GM21786 (cell line): ENCODE data around the gene SBK2.
"Not testable (repeated sequence)": the region's sequence is repeated elsewhere in the genome, so short reads cannot be mapped to it uniquely, and the experiment has no call there.

Source experiments
- ATAC-seq: cut with Tn5 transposase; IDR thresholded peaks from one replicate; pipeline ENCODE4 v1.9.1; 2021; ENCODE audit not compliant: unreplicated experiment

The SBK2 gene

GRCh38 chr19:55536951-55537740, at the start of gene SBK2:
Gene SBK2, minus strand, starts transcription at chr19:55537133. Its CDS starts 839 bp downstream, at chr19:55536294.
- no peak for ATAC-seq

GRCh38 chr19:55585658-55586339, 48.9 kb upstream of the SBK2 start:
- no peak for ATAC-seq

DNA sequence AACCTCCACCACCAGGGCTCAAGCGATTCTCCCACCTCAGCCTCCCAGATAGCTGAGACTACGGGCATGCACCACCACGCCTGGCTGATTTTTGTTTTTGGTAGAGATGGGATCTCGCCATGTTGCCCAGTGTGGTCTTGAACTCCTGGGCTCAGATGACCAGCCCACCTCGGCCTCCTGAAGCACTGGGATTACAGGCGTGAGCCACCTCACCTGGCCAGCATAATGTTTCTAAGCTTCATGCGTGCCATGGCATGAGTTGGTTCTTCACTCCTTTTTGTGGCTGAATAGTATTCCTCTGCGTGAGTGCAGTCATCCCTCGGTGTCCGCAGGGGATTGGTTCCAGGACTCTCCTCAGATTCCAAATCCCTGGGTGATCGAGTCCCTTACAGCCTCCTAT, 47.9 kb upstream of the SBK2 start:
- ATAC-seq, result no peak

GRCh38 chr19:55583897-55584296, 47.0 kb upstream of the SBK2 start:
- ATAC-seq, result not testable (repeated sequence)

- not testable (repeated sequence) for ATAC-seq
Measured at GRCh38 chr19:55582284-55582683, 45.4 kb upstream of the SBK2 start.

DNA sequence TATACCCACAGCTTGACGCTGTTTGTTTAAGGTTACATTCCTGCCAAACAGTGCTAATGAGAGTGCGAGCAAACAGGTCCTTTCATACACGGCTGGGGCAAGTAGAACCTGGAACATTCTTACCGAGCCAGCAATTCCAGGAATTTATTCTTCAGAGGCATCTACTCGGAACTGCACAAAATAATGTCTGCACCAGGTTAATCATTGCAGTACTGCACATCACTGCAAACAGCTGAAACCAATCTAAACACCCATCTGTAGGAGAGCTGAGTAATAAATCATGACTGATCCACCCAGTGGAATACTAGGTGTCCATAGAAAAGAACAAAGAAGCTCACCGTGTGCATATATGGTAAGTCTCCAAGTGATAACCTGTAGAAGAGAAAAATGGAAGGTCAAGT, 44.9 kb upstream of the SBK2 start:
- no peak for ATAC-seq

DNA sequence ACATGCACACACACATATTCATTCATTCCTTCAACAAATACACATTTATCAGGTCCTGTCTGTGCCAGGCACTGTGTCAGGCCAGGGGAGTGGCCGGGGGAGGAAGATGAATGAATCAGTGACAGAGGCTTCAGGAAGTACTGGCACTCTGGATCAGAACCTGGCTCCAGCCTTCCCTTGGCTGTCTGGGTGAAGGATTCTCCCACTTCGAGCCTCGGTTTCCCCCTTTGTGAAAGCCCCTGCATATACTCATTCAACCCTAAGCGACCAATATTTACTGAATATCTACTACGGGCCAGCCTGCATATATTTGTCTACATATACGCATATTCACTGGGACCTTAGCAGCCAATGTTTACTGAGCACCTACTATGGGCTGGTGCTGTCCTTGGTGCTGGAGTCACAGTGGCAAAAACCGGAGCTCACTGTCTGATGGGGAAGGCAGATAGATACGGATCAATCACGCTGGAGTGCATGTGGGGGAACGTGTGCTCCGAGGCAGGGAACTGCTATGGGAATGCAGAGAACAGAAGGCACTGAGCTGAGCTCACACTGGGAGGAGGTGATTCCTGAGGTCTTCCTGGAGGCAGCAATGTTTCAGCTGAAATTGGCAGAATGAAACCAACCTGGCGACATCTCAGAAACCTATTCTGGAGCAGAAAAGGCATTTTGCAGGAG, 44.4 kb upstream of the SBK2 start:
- no peak for ATAC-seq

- no peak for ATAC-seq
Measured at GRCh38 chr19:55580628-55581144, 43.8 kb upstream of the SBK2 start, which contains the start of gene ZNF579. Gene ZNF579, minus strand, starts transcription at chr19:55580848. Its CDS starts 1,209 bp downstream, at chr19:55579639.

DNA sequence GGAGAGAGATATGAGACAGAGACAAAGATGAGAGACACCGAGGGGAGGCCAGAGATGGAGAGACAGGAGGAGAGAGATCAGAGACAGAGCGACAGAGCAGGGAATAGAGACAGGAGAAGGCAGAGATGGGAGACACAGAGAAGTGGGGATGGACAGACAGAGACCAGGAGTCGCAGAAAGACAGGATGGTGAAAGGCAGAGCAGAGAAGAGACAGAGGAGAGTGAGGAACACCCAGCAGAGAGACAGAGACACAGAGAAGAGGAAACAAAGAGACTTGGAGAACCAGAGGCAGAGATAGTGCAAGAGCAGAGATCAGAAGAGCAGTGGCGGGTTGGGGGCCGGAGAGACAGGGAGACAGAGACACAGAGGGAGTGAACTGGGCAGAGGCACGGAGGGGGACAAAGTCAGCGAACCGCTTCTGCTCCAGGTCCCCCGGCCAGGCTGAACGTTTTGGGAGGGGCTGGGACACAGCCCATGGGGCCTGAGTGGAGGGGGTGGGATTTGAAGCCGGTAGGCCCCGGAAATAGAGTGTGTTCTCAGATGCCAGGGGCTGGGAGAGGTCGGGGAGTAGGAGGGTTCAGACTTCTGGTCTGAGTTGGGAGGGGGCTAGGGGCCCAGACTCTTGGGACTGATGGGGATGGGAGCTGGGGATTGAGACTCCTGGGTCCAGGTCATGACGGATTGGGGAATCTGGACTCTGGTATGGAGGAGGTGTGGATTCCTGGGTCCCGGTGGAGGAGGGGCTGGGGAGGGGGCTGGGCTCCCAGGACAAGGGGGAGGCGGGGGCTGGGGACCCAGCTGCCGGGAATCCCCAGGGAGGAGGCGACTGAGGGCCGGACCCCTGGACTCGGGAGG, 43.1 kb upstream of the SBK2 start:
- ATAC-seq, result no peak

GRCh38 chr19:55578761-55579747, 42.1 kb upstream of the SBK2 start:
- ATAC-seq, result no peak

- no peak for ATAC-seq
Measured at GRCh38 chr19:55578031-55578760, 41.3 kb upstream of the SBK2 start.

GRCh38 chr19:55576746-55577145, 39.8 kb upstream of the SBK2 start:
- no peak for ATAC-seq

GRCh38 chr19:55573929-55574328, 37.0 kb upstream of the SBK2 start:
- ATAC-seq, result not testable (repeated sequence)

- not testable (repeated sequence) for ATAC-seq
Measured at GRCh38 chr19:55569477-55569876, 32.5 kb upstream of the SBK2 start.

DNA sequence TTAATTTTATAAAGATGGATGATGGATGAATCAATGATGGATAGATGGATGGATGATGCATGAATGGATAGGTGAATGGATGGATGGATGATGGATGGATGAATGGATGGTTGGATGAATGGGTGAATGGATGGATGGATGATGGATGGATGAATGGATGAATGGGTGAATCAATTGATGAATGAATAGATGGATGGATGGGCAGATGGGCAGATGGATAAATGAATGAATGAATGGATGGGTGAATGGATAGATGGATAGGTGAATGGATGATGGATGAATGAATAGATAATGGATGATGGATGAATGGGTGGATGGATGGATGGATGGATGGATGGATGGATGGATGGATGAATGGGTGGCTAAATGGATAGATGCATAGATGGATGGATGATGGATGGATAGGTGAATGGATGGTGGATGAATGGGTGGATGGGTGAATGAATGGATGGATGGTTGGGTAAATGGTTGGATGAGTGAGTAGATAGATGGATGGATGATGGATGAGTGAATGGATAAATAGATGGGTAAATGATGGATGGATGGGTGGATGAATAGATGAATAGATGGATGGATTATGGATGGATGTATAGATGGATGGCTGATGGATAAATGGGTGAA, 30.9 kb upstream of the SBK2 start:
- ATAC-seq, result no peak

GRCh38 chr19:55566823-55567222, 29.9 kb upstream of the SBK2 start:
- no peak for ATAC-seq

GRCh38 chr19:55563261-55563690, 26.3 kb upstream of the SBK2 start:
- no peak for ATAC-seq

GRCh38 chr19:55559684-55560083, 22.8 kb upstream of the SBK2 start:
- no peak for ATAC-seq
